HL-60/S4 treated with phorbol 12-myristate 13-acetate at 8.2 ng/mL for 4 days and 3 days (cell line): Measurements from ENCODE around the gene NEU4.

ENCODE experiments used
- in situ Hi-C: fragments of 300-500 bp; cut with MboI; formaldehyde crosslinking; loops from 2 replicates; pipeline ENCODE4 v1.15.0; 2022; ENCODE audit warnings: low sequenced_read_pairs

The NEU4 gene

GRCh38 chr2:241862093-241862492 lies 53.1 kb downstream of the NEU4 start:
- in situ Hi-C loops: no loop called here

GRCh38 chr2:241862775-241863535 lies 54.0 kb downstream of the NEU4 start:
- in situ Hi-C loops: no loop called here

GRCh38 chr2:241863536-241863954 lies 54.6 kb downstream of the NEU4 start:
- in situ Hi-C loops: no loop called here

- in situ Hi-C loops: no loop called here
These were observed 55.3 kb downstream of the NEU4 start for GRCh38 chr2:241864168-241864849.

GRCh38 chr2:241864850-241865213 lies 55.8 kb downstream of the NEU4 start:
- in situ Hi-C loops: no loop called here

- in situ Hi-C loops: no loop called here
These were observed 56.5 kb downstream of the NEU4 start for GRCh38 chr2:241865416-241865956.

GRCh38 chr2:241865957-241866789 lies 57.2 kb downstream of the NEU4 start:
- in situ Hi-C loops: no loop called here
